GM12873 (cell line): ENCODE measurements around the gene CTTN.

Experiments used
- CTCF ChIP-seq: IDR thresholded peaks from 2 replicates; pipeline ENCODE4 v1.5.1; 2012; ENCODE audit warnings: low read depth, mild to moderate bottlenecking, moderate library complexity, low read length, control low read depth; ENCODE audit not compliant: insufficient read depth; ENCODE audit errors: missing control alignments

Gene CTTN

GRCh38 chr11:70448983-70449567, 50.7 kb downstream of the CTTN start:
- peak; percentile 82 for TF ChIP-seq CTCF

- TF ChIP-seq CTCF: no peak
These were observed 56.0 kb downstream of the CTTN start for GRCh38 chr11:70454197-70454767.

GRCh38 chr11:70455354-70455753, 57.0 kb downstream of the CTTN start:
- no peak for TF ChIP-seq CTCF

GRCh38 chr11:70456921-70457532, 58.7 kb downstream of the CTTN start:
- TF ChIP-seq CTCF: no peak

- TF ChIP-seq CTCF: no peak
These were observed 60.4 kb downstream of the CTTN start for GRCh38 chr11:70458736-70459135.

GRCh38 chr11:70460111-70460510, 61.8 kb downstream of the CTTN start:
- no peak for TF ChIP-seq CTCF

- TF ChIP-seq CTCF: no peak
These were observed 62.6 kb downstream of the CTTN start for GRCh38 chr11:70460964-70461363.
